Parathyroid adenoma (tissue), 2 donors: ENCODE data around the gene PIGL.
A peak's percentile ranks its signal among the peaks of the same experiment; 100 is the strongest.

Source experiments
- H2AFZ ChIP-seq: fragments of 300-600 bp; sonication (generic); one replicate; pipeline ENCODE4 v1.7.0; 2017; ENCODE audit warnings: antibody characterized with exemption, mild to moderate bottlenecking
- H3K27ac ChIP-seq: fragments of 300-600 bp; sonication (generic); one replicate; pipeline ENCODE4 v1.7.0; 2017
- H3K27me3 ChIP-seq: fragments of 300-600 bp; sonication (generic); one replicate; pipeline ENCODE4 v1.7.0; 2017; ENCODE audit warnings: low read length; ENCODE audit not compliant: control insufficient read depth, insufficient read depth
- H3K36me3 ChIP-seq: fragments of 300-600 bp; sonication (generic); one replicate; pipeline ENCODE4 v1.7.0; 2017; ENCODE audit warnings: low read length; ENCODE audit not compliant: control insufficient read depth, insufficient read depth
- H3K4me1 ChIP-seq: fragments of 300-600 bp; sonication (generic); one replicate; pipeline ENCODE4 v1.7.0; 2017; ENCODE audit warnings: control low read depth
- H3K4me2 ChIP-seq: fragments of 300-600 bp; sonication (generic); one replicate; pipeline ENCODE4 v1.7.0; 2017; ENCODE audit warnings: low read length
- H3K4me3 ChIP-seq: fragments of 300-600 bp; sonication (generic); one replicate; pipeline ENCODE4 v1.7.0; 2017; ENCODE audit warnings: low read depth, low read length
- H3K79me2 ChIP-seq: fragments of 300-600 bp; sonication (generic); one replicate; pipeline ENCODE4 v1.7.0; 2017; ENCODE audit warnings: control low read depth
- H3K9ac ChIP-seq: fragments of 300-600 bp; sonication (generic); one replicate; pipeline ENCODE4 v1.7.0; 2017; ENCODE audit warnings: mild to moderate bottlenecking
- H3K9me3 ChIP-seq: fragments of 300-600 bp; sonication (generic); one replicate; pipeline ENCODE4 v1.7.0; 2017; ENCODE audit warnings: low read length; ENCODE audit not compliant: control insufficient read depth
- CTCF ChIP-seq: fragments of 300-600 bp; sonication (generic); IDR thresholded peaks from one replicate; pipeline ENCODE4 v1.7.0; 2017; ENCODE audit warnings: antibody characterized with exemption, mild to moderate bottlenecking
- donor health status: primary hyperparathyroidism.

Gene PIGL

GRCh38 chr17:16217002-16217635 lies at the start of gene PIGL:
Gene PIGL, plus strand, starts transcription at chr17:16217210. Its CDS starts 17 bp downstream, at chr17:16217227.
- H2AFZ ChIP-seq: peak within 1 kb of the TSS; percentile 90
- peak within 1 kb of the TSS; percentile 98 for H3K4me2 ChIP-seq
- H3K27ac ChIP-seq: peak within 1 kb of the TSS; percentile 85
- no peaks in the 10 kb centered on the region for H3K36me3 ChIP-seq
- peak within 1 kb of the TSS; percentile 90 for H3K4me3 ChIP-seq
- H3K27me3 ChIP-seq: no peaks in the 10 kb centered on the region
- no peaks in the 10 kb centered on the region for H3K4me1 ChIP-seq
- no peaks in the 10 kb centered on the region for H3K9me3 ChIP-seq
- peaks cover 32% of the 10 kb centered on the region for H3K79me2 ChIP-seq
- H3K9ac ChIP-seq: peak within 1 kb of the TSS; percentile 47
- no peak for TF ChIP-seq CTCF

- TF ChIP-seq CTCF: no peak
- H3K4me1 ChIP-seq: no peaks in the 10 kb centered on the region
- H2AFZ ChIP-seq: no peak overlapping the region
- H3K27me3 ChIP-seq: no peaks in the 10 kb centered on the region
- H3K4me3 ChIP-seq: no peak overlapping the region
- no peaks in the 10 kb centered on the region for H3K36me3 ChIP-seq
- no peak overlapping the region for H3K9ac ChIP-seq
- H3K4me2 ChIP-seq: no peak overlapping the region
- H3K9me3 ChIP-seq: no peaks in the 10 kb centered on the region
- no peak overlapping the region for H3K27ac ChIP-seq
- peaks cover 19% of the 10 kb centered on the region for H3K79me2 ChIP-seq
Observed at GRCh38 chr17:16171613-16172012, 45.4 kb upstream of the PIGL start.

- peaks cover 32% of the 10 kb centered on the region for H3K79me2 ChIP-seq
- no peak for TF ChIP-seq CTCF
- no peak overlapping the region for H2AFZ ChIP-seq
- no peak overlapping the region for H3K4me2 ChIP-seq
- H3K27ac ChIP-seq: no peak overlapping the region
- H3K4me1 ChIP-seq: no peaks in the 10 kb centered on the region
- H3K9ac ChIP-seq: no peak overlapping the region
- H3K36me3 ChIP-seq: no peaks in the 10 kb centered on the region
- no peaks in the 10 kb centered on the region for H3K27me3 ChIP-seq
- H3K9me3 ChIP-seq: no peaks in the 10 kb centered on the region
- no peak overlapping the region for H3K4me3 ChIP-seq
Observed at GRCh38 chr17:16178836-16179235, 38.2 kb upstream of the PIGL start.

GRCh38 chr17:16181581-16181980 lies 35.4 kb upstream of the PIGL start:
- no peak overlapping the region for H3K27ac ChIP-seq
- H3K36me3 ChIP-seq: no peaks in the 10 kb centered on the region
- H3K9ac ChIP-seq: no peak overlapping the region
- H3K9me3 ChIP-seq: no peaks in the 10 kb centered on the region
- H3K79me2 ChIP-seq: peaks cover 23% of the 10 kb centered on the region
- H2AFZ ChIP-seq: no peak overlapping the region
- H3K27me3 ChIP-seq: no peaks in the 10 kb centered on the region
- TF ChIP-seq CTCF: no peak
- no peak overlapping the region for H3K4me3 ChIP-seq
- no peaks in the 10 kb centered on the region for H3K4me1 ChIP-seq
- H3K4me2 ChIP-seq: no peak overlapping the region

GRCh38 chr17:16187642-16188041 lies 29.4 kb upstream of the PIGL start:
- H3K27ac ChIP-seq: no peak overlapping the region
- peaks cover 11% of the 10 kb centered on the region for H3K79me2 ChIP-seq
- no peaks in the 10 kb centered on the region for H3K27me3 ChIP-seq
- no peak overlapping the region for H3K9ac ChIP-seq
- H3K4me1 ChIP-seq: no peaks in the 10 kb centered on the region
- TF ChIP-seq CTCF: no peak
- H3K9me3 ChIP-seq: no peaks in the 10 kb centered on the region
- H3K4me3 ChIP-seq: no peak overlapping the region
- H3K36me3 ChIP-seq: no peaks in the 10 kb centered on the region
- H3K4me2 ChIP-seq: no peak overlapping the region
- no peak overlapping the region for H2AFZ ChIP-seq
